Suprapubic skin (tissue), 4 donors: ENCODE data around the gene AGAP1. TPM values are rescaled to one million over a fixed set of nuclear protein-coding genes. Genes with fewer than 3 reads are reported as not detected.
"Not testable (repeated sequence)": the region's sequence is repeated elsewhere in the genome, so short reads cannot be mapped to it uniquely, and the experiment has no call there.

Experiments used
- DNase-seq, 2 donors: peaks; one replicate each; pipeline ENCODE4 v3.0.0-alpha.2; 2019; ENCODE audit warnings: low spot score in 2 of 2
- H3K27ac ChIP-seq: fragments of 200-600 bp; sonication (generic); one replicate; pipeline ENCODE4 v1.5.1; 2019
- H3K27me3 ChIP-seq: fragments of 200-600 bp; sonication (generic); one replicate; pipeline ENCODE4 v1.5.1; 2019
- H3K36me3 ChIP-seq: fragments of 200-600 bp; sonication (generic); one replicate; pipeline ENCODE4 v1.5.1; 2019
- H3K4me1 ChIP-seq: fragments of 200-600 bp; sonication (generic); one replicate; pipeline ENCODE4 v1.5.1; 2019
- H3K4me3 ChIP-seq: fragments of 200-600 bp; sonication (generic); one replicate; pipeline ENCODE4 v1.5.1; 2019; ENCODE audit warnings: mild to moderate bottlenecking
- H3K9me3 ChIP-seq: fragments of 200-600 bp; sonication (generic); one replicate; pipeline ENCODE4 v1.5.1; 2019
- CTCF ChIP-seq, 2 donors: fragments of 200-600 bp in 1 of 2; fragments of 450-650 bp in 1 of 2; sonication (generic) in 1 of 2; IDR thresholded peaks; one replicate each; pipeline ENCODE4 v1.5.1; 2016 to 2019; ENCODE audit warnings: antibody characterized with exemption in 2 of 2, mild to moderate bottlenecking in 1 of 2, moderate library complexity in 1 of 2
- EP300 ChIP-seq: sonication (generic); formaldehyde crosslinking; IDR thresholded peaks from one replicate; pipeline ENCODE4 v1.6.1; 2017; ENCODE audit warnings: antibody characterized with exemption
- POLR2A ChIP-seq, 2 donors: fragments of 450-650 bp; IDR thresholded peaks; one replicate each; pipeline ENCODE4 v1.6.1; 2017; ENCODE audit warnings: antibody characterized with exemption in 2 of 2, mild to moderate bottlenecking in 2 of 2, moderate library complexity in 2 of 2
- POLR2AphosphoS5 ChIP-seq, 3 donors: sonication (generic); formaldehyde crosslinking; IDR thresholded peaks; one replicate each; pipeline ENCODE4 v1.6.1; 2017; ENCODE audit warnings: antibody characterized with exemption in 3 of 3
- WGBS: methylation state at CpG from one replicate; pipeline ENCODE4 v1.1.5; 2018; 5-methylcytosine and 5-hydroxymethylcytosine counted together
- total RNA-seq, 4 donors: library from RNA; depleted of rRNA; stranded (reverse); fragments of >200 nt; gene quantifications; one replicate each; pipeline ENCODE4 v1.1.0, GENCODE V29; 2016

Gene AGAP1
- total RNA-seq, 4 donors from 2014 or later = 14.1 to 30.7 (median 19.4) TPM

GRCh38 chr2:236130349-236130998 is 636.6 kb downstream of the AGAP1 start:
- no peaks in the 10 kb centered on the region for H3K27me3 ChIP-seq
- no peak overlapping the region for H3K4me3 ChIP-seq
- WGBS = 88% methylated on average over 3 of the region's 6 CpGs
- H3K27ac ChIP-seq = no peak overlapping the region
- H3K9me3 ChIP-seq = no peaks in the 10 kb centered on the region
- H3K36me3 ChIP-seq = peaks cover 16% of the 10 kb centered on the region
- DNase-seq = no peak
- TF ChIP-seq CTCF (IDR thresholded peaks at IDR 0.05) (no peak), POLR2A (IDR thresholded peaks at IDR 0.05) (no peak), EP300 (no peak), POLR2AphosphoS5 (IDR thresholded peaks at IDR 0.05) (no peak)
- H3K4me1 ChIP-seq = no peaks in the 10 kb centered on the region

- Histone ChIP-seq H3K36me3 (peaks cover 11% of the 10 kb centered on the region), H3K4me3 (no peak overlapping the region), H3K9me3 (no peaks in the 10 kb centered on the region), H3K4me1 (no peaks in the 10 kb centered on the region), H3K27me3 (no peaks in the 10 kb centered on the region), H3K27ac (no peak overlapping the region)
- TF ChIP-seq POLR2A (IDR thresholded peaks at IDR 0.05) (no peak), EP300 (no peak), POLR2AphosphoS5 (IDR thresholded peaks at IDR 0.05) (no peak), CTCF (IDR thresholded peaks at IDR 0.05) (no peak)
- no peak for DNase-seq
- WGBS = 76% methylated on average over 10 of the region's 10 CpGs
These were observed 637.3 kb downstream of the AGAP1 start for GRCh38 chr2:236131073-236131692.

GRCh38 chr2:236133410-236134012 is 639.7 kb downstream of the AGAP1 start:
- Histone ChIP-seq H3K4me3 (no peak overlapping the region), H3K36me3 (no peaks in the 10 kb centered on the region), H3K4me1 (no peaks in the 10 kb centered on the region), H3K27ac (no peak overlapping the region), H3K27me3 (no peaks in the 10 kb centered on the region), H3K9me3 (no peaks in the 10 kb centered on the region)
- 83% methylated on average over 12 of the region's 12 CpGs for WGBS
- no peak for DNase-seq
- TF ChIP-seq POLR2A (IDR thresholded peaks at IDR 0.05) = no peak
- no peak for TF ChIP-seq CTCF (IDR thresholded peaks at IDR 0.05)
- no peak for TF ChIP-seq EP300
- TF ChIP-seq POLR2AphosphoS5 (IDR thresholded peaks at IDR 0.05) = no peak

- H3K4me1 ChIP-seq = no peaks in the 10 kb centered on the region
- H3K27ac ChIP-seq = no peak overlapping the region
- no peak overlapping the region for H3K4me3 ChIP-seq
- no peaks in the 10 kb centered on the region for H3K36me3 ChIP-seq
- TF ChIP-seq CTCF (IDR thresholded peaks at IDR 0.05) = no peak
- no peak for TF ChIP-seq POLR2AphosphoS5 (IDR thresholded peaks at IDR 0.05)
- no peak for TF ChIP-seq EP300
- no peak for TF ChIP-seq POLR2A (IDR thresholded peaks at IDR 0.05)
- no peak for DNase-seq
- H3K9me3 ChIP-seq = no peaks in the 10 kb centered on the region
- WGBS = 84% methylated on average over 18 of the region's 19 CpGs
- no peaks in the 10 kb centered on the region for H3K27me3 ChIP-seq
These were observed 642.7 kb downstream of the AGAP1 start for GRCh38 chr2:236136538-236136937.

GRCh38 chr2:236137066-236137465 is 643.2 kb downstream of the AGAP1 start:
- no peak for TF ChIP-seq POLR2AphosphoS5 (IDR thresholded peaks at IDR 0.05)
- TF ChIP-seq CTCF (IDR thresholded peaks at IDR 0.05) = no peak
- TF ChIP-seq EP300 = no peak
- no peak for TF ChIP-seq POLR2A (IDR thresholded peaks at IDR 0.05)
- no peak for DNase-seq
- Histone ChIP-seq H3K4me3 (no peak overlapping the region), H3K4me1 (no peaks in the 10 kb centered on the region), H3K27ac (no peak overlapping the region), H3K9me3 (no peaks in the 10 kb centered on the region), H3K27me3 (no peaks in the 10 kb centered on the region), H3K36me3 (no peaks in the 10 kb centered on the region)
- 100% methylated on average over 2 of the region's 10 CpGs for WGBS

- 95% methylated on average over 11 of the region's 11 CpGs for WGBS
- H3K9me3 ChIP-seq, H3K4me1 ChIP-seq, DNase-seq, H3K4me3 ChIP-seq, H3K27ac ChIP-seq, H3K36me3 ChIP-seq, H3K27me3 ChIP-seq: not testable (repeated sequence)
These were observed 647.8 kb downstream of the AGAP1 start for GRCh38 chr2:236141616-236142015.
